HepG2 (cell line): Measurements from ENCODE around the gene PHF19. TPM values are rescaled to one million over a fixed set of nuclear protein-coding genes. Genes with fewer than 3 reads are reported as not detected.

Source experiments
- ATAC-seq: fragments of 200-7000 bp; cut with Tn5 transposase; 3 replicates; pipeline ENCODE4 v1.9.1; 2020; ENCODE audit warnings: mild to moderate bottlenecking, moderate library complexity
- BruUV-seq: library from RNA; stranded (reverse); fragments of 400-500 nt; replicated peaks from 2 replicates; lab custom pipeline; 2021; lab: Mats Ljungman, UMichigan
- CTCF ChIA-PET: fragments of 300-600 bp; formaldehyde crosslinking; extraction: SDS; loops from one replicate; lab custom pipeline; 2021; ENCODE audit warnings: low total read pairs, inconsistent platforms, low intra/inter-chr PET ratio; lab: Yijun Ruan, JAX
- POLR2A ChIA-PET: fragments of 350-600 bp; sonication (Branson Sonifier 250); formaldehyde crosslinking; loops from one replicate; lab custom pipeline; 2020; ENCODE audit warnings: antibody characterized with exemption, inconsistent platforms; lab: Yijun Ruan, JAX
- DNase-seq: peaks from one replicate; pipeline ENCODE4 v3.0.0-alpha.2; 2015; ENCODE audit warnings: low spot score
- FAIRE-seq: peaks from 3 replicates; lab custom pipeline; 2011; peaks lifted over from hg19 to GRCh38; lab: Jason Lieb, UNC
- H2AFZ ChIP-seq: one replicate; pipeline ENCODE4 v1.6.1; 2011; ENCODE audit warnings: low read length, inconsistent platforms
- H3K27ac ChIP-seq: fragments of 300-600 bp; 3 replicates; pipeline ENCODE4 v1.8.0; 2011; ENCODE audit warnings: mixed run types, mild to moderate bottlenecking, mixed read lengths, low read length, inconsistent platforms; ENCODE audit not compliant: insufficient read depth; ENCODE audit errors: extremely low read length
- H3K27me3 ChIP-seq, 2 experiments: fragments of 200-600 bp in 1 of 2; 2 replicates in 1 of 2; 3 replicates in 1 of 2; pipeline versions ENCODE4 v1.6.0 to v1.8.0; 2011; ENCODE audit warnings: low read length in 2 of 2, mild to moderate bottlenecking in 2 of 2, moderate library complexity in 2 of 2, inconsistent platforms in 1 of 2; ENCODE audit not compliant: insufficient read depth in 2 of 2, control insufficient read depth in 1 of 2
- H3K36me3 ChIP-seq, 2 experiments: fragments of 200-600 bp in 1 of 2; replicated peaks in 1 of 2; 2 replicates in 1 of 2; 3 replicates in 1 of 2; pipeline versions ENCODE4 v1.5.1 to v1.8.0; 2011; ENCODE audit warnings: low read length in 2 of 2, inconsistent platforms in 1 of 2; ENCODE audit not compliant: insufficient read depth in 2 of 2, control insufficient read depth in 1 of 2
- H3K4me1 ChIP-seq: 2 replicates; pipeline ENCODE4 v1.5.1; 2012; ENCODE audit warnings: low read length, inconsistent platforms; ENCODE audit not compliant: insufficient read depth
- H3K4me2 ChIP-seq: 2 replicates; pipeline ENCODE4 v1.6.0; 2011; ENCODE audit warnings: low read depth, low read length, inconsistent platforms
- H3K4me3 ChIP-seq, 3 experiments: fragments of 200-600 bp in 1 of 3; sonication (generic), shearing (Covaris generic) in 1 of 3; replicated peaks in 1 of 3; 2 replicates each; pipeline ENCODE4 v1.5.1; 2011 to 2016; ENCODE audit warnings: low read length in 3 of 3, inconsistent platforms in 2 of 3, low read depth in 2 of 3, mild to moderate bottlenecking in 2 of 3, control low read depth in 1 of 3, mixed read lengths in 1 of 3; ENCODE audit not compliant: insufficient read depth in 1 of 3
- H3K79me2 ChIP-seq: one replicate; pipeline ENCODE4 v1.6.1; 2011; ENCODE audit warnings: low read length, inconsistent platforms; ENCODE audit not compliant: insufficient read depth
- H3K9ac ChIP-seq: 2 replicates; pipeline ENCODE4 v1.6.0; 2011; ENCODE audit warnings: mild to moderate bottlenecking, low read depth, low read length, inconsistent platforms; ENCODE audit not compliant: insufficient read depth
- H3K9me3 ChIP-seq: 2 replicates; pipeline ENCODE4 v1.5.1; 2012; ENCODE audit warnings: mild to moderate bottlenecking, low read length
- H4K20me1 ChIP-seq: 2 replicates; pipeline ENCODE4 v1.6.0; 2011; ENCODE audit warnings: inconsistent platforms, mild to moderate bottlenecking, low read length, moderate library complexity; ENCODE audit not compliant: insufficient read depth
- ATF4 ChIP-seq, 2 experiments: fragments of 450-650 bp in 1 of 2; sonication (generic) in 1 of 2; formaldehyde crosslinking; IDR thresholded peaks; 2 replicates each; pipeline versions ENCODE4 v1.5.0 to v1.8.0; 2020 to 2022; ENCODE audit warnings: mild to moderate bottlenecking in 1 of 2, missing genetic modification reagents in 1 of 2
- ATF6 ChIP-seq: sonication (generic); formaldehyde crosslinking; conservative IDR thresholded peaks from 2 replicates; pipeline ENCODE4 v1.4.0; 2020; ENCODE audit warnings: missing genetic modification reagents
- CCDC6 ChIP-seq: sonication (generic); formaldehyde crosslinking; IDR thresholded peaks from 2 replicates; pipeline ENCODE4 v1.8.1; 2022; ENCODE audit warnings: mild to moderate bottlenecking, missing genetic modification reagents, moderate library complexity
- FOXO4 ChIP-seq: sonication (generic); formaldehyde crosslinking; conservative IDR thresholded peaks from 2 replicates; pipeline ENCODE4 v1.8.1; 2023; ENCODE audit warnings: missing genetic modification reagents
- GPBP1L1 ChIP-seq: sonication (generic); formaldehyde crosslinking; IDR thresholded peaks from 2 replicates; pipeline ENCODE4 v1.5.0; 2020; ENCODE audit warnings: mild to moderate bottlenecking, missing genetic modification reagents
- HDAC6 ChIP-seq: fragments of 200-600 bp; sonication (generic); IDR thresholded peaks from 2 replicates; pipeline ENCODE4 v1.7.0; 2017; ENCODE audit warnings: mild to moderate bottlenecking, antibody characterized with exemption, low read length, low read depth
- KDM5B ChIP-seq: sonication (generic); formaldehyde crosslinking; IDR thresholded peaks from 2 replicates; pipeline ENCODE4 v1.4.0; 2020; ENCODE audit warnings: missing genetic modification reagents, mild to moderate bottlenecking, borderline replicate concordance
- MYNN ChIP-seq: sonication (generic); formaldehyde crosslinking; IDR thresholded peaks from 2 replicates; pipeline ENCODE4 v1.4.0; 2020; ENCODE audit warnings: mild to moderate bottlenecking, low read depth, missing genetic modification reagents
- PLSCR1 ChIP-seq: sonication (generic); formaldehyde crosslinking; IDR thresholded peaks from 2 replicates; pipeline ENCODE4 v1.5.0; 2020; ENCODE audit warnings: missing genetic modification reagents, mild to moderate bottlenecking, borderline replicate concordance
- SIX1 ChIP-seq: sonication (generic); formaldehyde crosslinking; IDR thresholded peaks from 2 replicates; pipeline ENCODE4 v1.4.0; 2020; ENCODE audit warnings: missing genetic modification reagents, borderline replicate concordance
- THRA ChIP-seq: sonication (generic); formaldehyde crosslinking; IDR thresholded peaks from 2 replicates; pipeline ENCODE4 v1.4.0; 2020; ENCODE audit warnings: missing genetic modification reagents, borderline replicate concordance
- ZNF205 ChIP-seq: IDR thresholded peaks from 2 replicates; pipeline ENCODE4 v1.6.1; 2018; ENCODE audit warnings: missing biosample characterization, missing genetic modification reagents
- ZNF546 ChIP-seq: sonication (generic); formaldehyde crosslinking; conservative IDR thresholded peaks from 2 replicates; pipeline ENCODE4 v1.8.1; 2023; ENCODE audit warnings: mild to moderate bottlenecking, missing genetic modification reagents
- ZNF598 ChIP-seq: sonication (generic); formaldehyde crosslinking; IDR thresholded peaks from 2 replicates; pipeline ENCODE4 v1.5.1; 2020; ENCODE audit warnings: mild to moderate bottlenecking, missing genetic modification reagents, borderline replicate concordance
- ZNF780A ChIP-seq: sonication (generic); formaldehyde crosslinking; IDR thresholded peaks from 2 replicates; pipeline ENCODE4 v1.8.0; 2022; ENCODE audit warnings: mild to moderate bottlenecking, missing genetic modification reagents, moderate library complexity
- ZNF879 ChIP-seq: sonication (generic); formaldehyde crosslinking; IDR thresholded peaks from 2 replicates; pipeline ENCODE4 v1.8.1; 2023; ENCODE audit warnings: missing genetic modification reagents
- in situ Hi-C: cut with HindIII; loops from 2 replicates; pipeline ENCODE4 v1.10.0; 2017; ENCODE audit warnings: low pct_unique_long_range_greater_than_20kb; ENCODE audit not compliant: extremely low pct_ligation_motif_present
- intact Hi-C: fragments of 100-400 bp; cut with micrococcal nuclease; formaldehyde crosslinking; loops from one replicate; pipeline ENCODE4 v1.10.0; 2022; ENCODE audit not compliant: unreplicated experiment
- polyA plus RNA-seq, 8 experiments: library from polyadenylated mRNA; depleted of rRNA in 3 of 8; stranded (reverse) in 7 of 8; unstranded in 1 of 8; fragments of >200 nt; fragmentation: Illumina TruSeq in 4 of 8; extraction: Trizol in 4 of 8; gene quantifications; 2 replicates each; pipeline versions ENCODE4 v1.2.1 to v1.2.3, GENCODE V29; 2011 to 2016; ENCODE audit warnings: low read depth in 4 of 8, missing spikeins in 1 of 8, mixed read lengths in 1 of 8; ENCODE audit not compliant: insufficient read depth in 1 of 8
- total RNA-seq, 5 experiments: library from RNA; depleted of rRNA; stranded (reverse); fragments of >200 nt; fragmentation: Illumina TruSeq; extraction: Trizol; gene quantifications; 2 replicates each; pipeline ENCODE4 v1.2.3, GENCODE V29; 2016; ENCODE audit warnings: low read depth in 1 of 5

PHF19 gene
- total and polyA plus RNA-seq, 2 of the 13 experiments (the other 11 are each of a cell fraction or from before 2014, with no cell fraction given), result 29.7 to 41.3 TPM

- H3K27ac ChIP-seq, result no peak overlapping the region
- DNase-seq (no peak), ATAC-seq (no peak), FAIRE-seq (no peak)
- H3K79me2 ChIP-seq, result peaks cover 19% of the 10 kb centered on the region
- H3K27me3 ChIP-seq, result peaks cover 0 to 3% of the 10 kb centered on the region in 2 experiments; a peak in 1 of 5 replicates
- no TSS peak for BruUV-seq
- peaks cover 21% of the 10 kb centered on the region for H3K4me1 ChIP-seq
- H3K9me3 ChIP-seq, result no peaks in the 10 kb centered on the region
- no peak overlapping the region for H2AFZ ChIP-seq
- H3K9ac ChIP-seq, result no peak overlapping the region
- in situ Hi-C loops (no loop called here), intact Hi-C loops (no loop called here)
- H3K36me3 ChIP-seq, result no peaks in the 10 kb centered on the region
- no peaks in the 10 kb centered on the region for H4K20me1 ChIP-seq
- CTCF ChIA-PET, result no interaction called here
- POLR2A ChIA-PET, result no interaction called here
- no peak for TF ChIP-seq GPBP1L1
- TF ChIP-seq ZNF546 (CRISPR knock-in tag), result no peak
- no peak for TF ChIP-seq HDAC6
- TF ChIP-seq ATF6 (CRISPR knock-in tag), result no peak
- TF ChIP-seq ZNF780A, result no peak
- no peak for TF ChIP-seq FOXO4 (CRISPR knock-in tag)
- TF ChIP-seq PLSCR1 (CRISPR knock-in tag), result no peak
- TF ChIP-seq MYNN (CRISPR knock-in tag), result no peak
- TF ChIP-seq THRA (CRISPR knock-in tag), result no peak
- no peak for TF ChIP-seq ZNF205 (CRISPR knock-in tag)
- no peak for TF ChIP-seq ZNF598 (CRISPR knock-in tag)
- no peak for TF ChIP-seq ZNF879 (CRISPR knock-in tag)
- TF ChIP-seq ATF4 (CRISPR knock-in tag; IDR thresholded peaks at IDR 0.05), result no peak
- no peak for TF ChIP-seq SIX1
- TF ChIP-seq CCDC6 (CRISPR knock-in tag), result no peak
- TF ChIP-seq KDM5B (CRISPR knock-in tag), result no peak
- no peak overlapping the region for H3K4me3 ChIP-seq
- H3K4me2 ChIP-seq, result no peak overlapping the region
These were observed 31.7 kb downstream of the PHF19 start for GRCh38 chr9:120845255-120845654.
